Daoy (cell line): Measurements from ENCODE around the gene MLLT3. TPM values are rescaled to one million over a fixed set of nuclear protein-coding genes. Genes with fewer than 3 reads are reported as not detected.
A peak's percentile ranks its signal among the peaks of the same experiment; 100 is the strongest.

Source experiments
- DNase-seq: peaks from one replicate; pipeline ENCODE4 v3.0.0-alpha.2; 2015; ENCODE audit warnings: low read depth
- total RNA-seq: library from RNA; depleted of rRNA; stranded (reverse); fragments of >200 nt; shearing (Covaris generic); gene quantifications from 2 replicates; pipeline ENCODE4 v1.2.3, GENCODE V29; 2014

The MLLT3 gene
- total RNA-seq, 1 experiment from 2014 or later, result 3.8 TPM

- no peak for DNase-seq
These were observed 203.8 kb downstream of the MLLT3 start for GRCh38 chr9:20418485-20418884.

- DNase-seq, result no peak
These were observed 204.8 kb downstream of the MLLT3 start for GRCh38 chr9:20417373-20418080.

GRCh38 chr9:20414150-20414549 is 208.1 kb downstream of the MLLT3 start:
- no peak for DNase-seq

- no peak for DNase-seq
These were observed 212.8 kb downstream of the MLLT3 start for GRCh38 chr9:20409321-20410092.

GRCh38 chr9:20408513-20408912 is 213.8 kb downstream of the MLLT3 start:
- no peak for DNase-seq

GRCh38 chr9:20407013-20407412 is 215.3 kb downstream of the MLLT3 start:
- DNase-seq, result no peak

- DNase-seq, result no peak
These were observed 216.0 kb downstream of the MLLT3 start for GRCh38 chr9:20406344-20406743.

- DNase-seq, result no peak
These were observed 216.7 kb downstream of the MLLT3 start for GRCh38 chr9:20405616-20406015.

GRCh38 chr9:20405078-20405477 is 217.2 kb downstream of the MLLT3 start:
- DNase-seq, result no peak

- no peak for DNase-seq
These were observed 218.0 kb downstream of the MLLT3 start for GRCh38 chr9:20404192-20404813.

GRCh38 chr9:20403346-20403745 is 219.0 kb downstream of the MLLT3 start:
- DNase-seq, result no peak

GRCh38 chr9:20402273-20402875 is 219.9 kb downstream of the MLLT3 start:
- no peak for DNase-seq

GRCh38 chr9:20398536-20399338 is 223.6 kb downstream of the MLLT3 start:
- DNase-seq, result no peak

- no peak for DNase-seq
These were observed 225.0 kb downstream of the MLLT3 start for GRCh38 chr9:20397348-20397747.

GRCh38 chr9:20396509-20396908 is 225.8 kb downstream of the MLLT3 start:
- DNase-seq, result no peak

GRCh38 chr9:20395651-20396050 is 226.6 kb downstream of the MLLT3 start:
- DNase-seq, result no peak

GRCh38 chr9:20394969-20395368 is 227.3 kb downstream of the MLLT3 start:
- DNase-seq, result peak; percentile 1

- no peak for DNase-seq
These were observed 231.1 kb downstream of the MLLT3 start for GRCh38 chr9:20391208-20391607.

- DNase-seq, result no peak
These were observed 231.9 kb downstream of the MLLT3 start for GRCh38 chr9:20390400-20390799.

GRCh38 chr9:20387062-20387461 is 235.2 kb downstream of the MLLT3 start:
- DNase-seq, result no peak

GRCh38 chr9:20384642-20385041 is 237.7 kb downstream of the MLLT3 start:
- no peak for DNase-seq
